WTC11 (cell line): Measurements from ENCODE around the gene NARS2. TPM values are rescaled to one million over a fixed set of nuclear protein-coding genes. Genes with fewer than 3 reads are reported as not detected.
A peak's percentile ranks its signal among the peaks of the same experiment; 100 is the strongest.

Source experiments
- ATAC-seq: fragments of 200-7000 bp; cut with Tn5 transposase; 2 replicates; pipeline ENCODE4 v1.10.0; 2021; ENCODE audit warnings: mild to moderate bottlenecking, moderate library complexity
- Bru-seq: library from RNA; stranded (reverse); fragments of 400-500 nt; gene quantifications from one replicate; lab custom pipeline; 2021; lab: Mats Ljungman, UMichigan
- CTCF ChIA-PET: fragments of 300-600 bp; sonication (Branson Sonifier 250); formaldehyde crosslinking; loops from one replicate; lab custom pipeline; 2021; ENCODE audit warnings: antibody characterized with exemption; lab: Charles Lee
- POLR2A ChIA-PET: fragments of 350-600 bp; sonication (Branson Sonifier 250); formaldehyde crosslinking; loops from one replicate; lab custom pipeline; 2021; ENCODE audit warnings: antibody characterized with exemption; lab: Charles Lee
- DNase-seq: peaks from one replicate; pipeline ENCODE4 v3.0.0; 2021; ENCODE audit warnings: low spot score
- H3K27ac Mint-ChIP-seq: 2 replicates; pipeline ENCODE4 v1.8.0; 2021; ENCODE audit warnings: mixed read lengths
- H3K27me3 Mint-ChIP-seq: 2 replicates; pipeline ENCODE4 v1.8.0; 2021; ENCODE audit warnings: low read depth, mild to moderate bottlenecking, moderate library complexity, mixed read lengths
- H3K36me3 Mint-ChIP-seq: 2 replicates; pipeline ENCODE4 v1.8.0; 2021; ENCODE audit warnings: mixed read lengths
- H3K4me1 Mint-ChIP-seq: 2 replicates; pipeline ENCODE4 v1.8.0; 2022; ENCODE audit warnings: mixed read lengths
- H3K4me3 Mint-ChIP-seq: 2 replicates; pipeline ENCODE4 v1.8.0; 2021; ENCODE audit warnings: mild to moderate bottlenecking, moderate library complexity, mixed read lengths
- H3K9me3 Mint-ChIP-seq: 2 replicates; pipeline ENCODE4 v1.8.0; 2021; ENCODE audit warnings: mixed read lengths
- AR ChIP-seq: fragments of 250-450 bp; sonication (Bioruptor Pico); IDR thresholded peaks from 2 replicates; pipeline ENCODE4 v1.9.0; 2021; ENCODE audit warnings: mild to moderate bottlenecking
- ATF1 ChIP-seq: sonication (generic); formaldehyde crosslinking; IDR thresholded peaks from 2 replicates; pipeline ENCODE4 v1.8.1; 2023; ENCODE audit warnings: mild to moderate bottlenecking, moderate library complexity, missing genetic modification reagents
- ATF2 ChIP-seq: sonication (generic); formaldehyde crosslinking; IDR thresholded peaks from 2 replicates; pipeline ENCODE4 v1.8.1; 2022; ENCODE audit warnings: low read depth, missing genetic modification reagents, borderline replicate concordance
- ATF3 ChIP-seq: sonication (generic); formaldehyde crosslinking; conservative IDR thresholded peaks from 2 replicates; pipeline ENCODE4 v1.8.1; 2022; ENCODE audit warnings: mild to moderate bottlenecking, missing genetic modification reagents
- ELF4 ChIP-seq: sonication (generic); formaldehyde crosslinking; IDR thresholded peaks from 2 replicates; pipeline ENCODE4 v1.8.1; 2022; ENCODE audit warnings: low read depth, mild to moderate bottlenecking, moderate library complexity, missing genetic modification reagents
- EMX1 ChIP-seq: fragments of 250-450 bp; sonication (Bioruptor Pico); IDR thresholded peaks from 2 replicates; pipeline ENCODE4 v1.8.0; 2021; ENCODE audit warnings: mild to moderate bottlenecking
- ETV6 ChIP-seq: sonication (generic); formaldehyde crosslinking; IDR thresholded peaks from 2 replicates; pipeline ENCODE4 v1.8.1; 2022; ENCODE audit warnings: mild to moderate bottlenecking, missing genetic modification reagents
- FOXK1 ChIP-seq: sonication (generic); formaldehyde crosslinking; IDR thresholded peaks from 2 replicates; pipeline ENCODE4 v1.8.0; 2022; ENCODE audit warnings: mild to moderate bottlenecking, moderate library complexity, missing genetic modification reagents
- GRHL2 ChIP-seq: fragments of 250-450 bp; sonication (Bioruptor Pico); IDR thresholded peaks from 2 replicates; pipeline ENCODE4 v1.8.0; 2022; ENCODE audit warnings: mild to moderate bottlenecking, moderate library complexity; ENCODE audit not compliant: insufficient replicate concordance, severe bottlenecking
- MAX ChIP-seq: sonication (generic); formaldehyde crosslinking; IDR thresholded peaks from 2 replicates; pipeline ENCODE4 v1.8.0; 2022; ENCODE audit warnings: mild to moderate bottlenecking, missing genetic modification reagents
- NFATC4 ChIP-seq: fragments of 250-450 bp; sonication (Bioruptor Pico); IDR thresholded peaks from 2 replicates; pipeline ENCODE4 v1.9.0; 2021; ENCODE audit warnings: mild to moderate bottlenecking
- NR3C1 ChIP-seq: sonication (generic); formaldehyde crosslinking; conservative IDR thresholded peaks from 2 replicates; pipeline ENCODE4 v1.8.1; 2023; ENCODE audit warnings: low read depth, mild to moderate bottlenecking, missing genetic modification reagents
- OVOL2 ChIP-seq: fragments of 250-450 bp; sonication (Bioruptor Pico); IDR thresholded peaks from 2 replicates; pipeline ENCODE4 v1.9.0; 2021; ENCODE audit warnings: mild to moderate bottlenecking, borderline replicate concordance
- PRRX2 ChIP-seq: fragments of 250-450 bp; sonication (Bioruptor Pico); IDR thresholded peaks from 2 replicates; pipeline ENCODE4 v1.8.0; 2021; ENCODE audit warnings: mild to moderate bottlenecking
- USF2 ChIP-seq: sonication (generic); formaldehyde crosslinking; IDR thresholded peaks from 2 replicates; pipeline ENCODE4 v1.8.1; 2023; ENCODE audit warnings: mild to moderate bottlenecking, missing genetic modification reagents, moderate library complexity
- ZNF281 ChIP-seq: sonication (generic); formaldehyde crosslinking; IDR thresholded peaks from 2 replicates; pipeline ENCODE4 v1.8.0; 2023; ENCODE audit warnings: mild to moderate bottlenecking, missing genetic modification reagents
- ZNF396 ChIP-seq: fragments of 250-450 bp; sonication (Bioruptor Pico); IDR thresholded peaks from 2 replicates; pipeline ENCODE4 v1.8.0; 2021; ENCODE audit warnings: mild to moderate bottlenecking, moderate library complexity, borderline replicate concordance
- ZNF423 ChIP-seq: fragments of 250-450 bp; sonication (Bioruptor Pico); IDR thresholded peaks from 2 replicates; pipeline ENCODE4 v2.1.2; 2022; ENCODE audit warnings: mild to moderate bottlenecking, moderate library complexity
- ZNF425 ChIP-seq: fragments of 250-450 bp; sonication (Bioruptor Pico); conservative IDR thresholded peaks from 2 replicates; pipeline ENCODE4 v1.9.0; 2021; ENCODE audit warnings: mild to moderate bottlenecking
- ZNF512 ChIP-seq: sonication (generic); formaldehyde crosslinking; IDR thresholded peaks from 2 replicates; pipeline ENCODE4 v1.8.1; 2022; ENCODE audit warnings: missing genetic modification reagents, borderline replicate concordance
- ZNF671 ChIP-seq: fragments of 250-450 bp; sonication (Bioruptor Pico); IDR thresholded peaks from 2 replicates; pipeline ENCODE4 v1.8.0; 2021; ENCODE audit warnings: mild to moderate bottlenecking
- long read RNA-seq, 3 experiments: library from RNA in 1 of 3; library from capped mRNA in 1 of 3; library from polyadenylated mRNA in 1 of 3; unstranded in 2 of 3; stranded (forward) in 1 of 3; transcript quantifications; one replicate each; pipeline ENCODE4 v2.0.0, GENCODE V29; 2021
- total RNA-seq: library from RNA; stranded (reverse); gene quantifications from 3 replicates; pipeline ENCODE4 v1.2.3, GENCODE V29; 2021

Gene NARS2
- total RNA-seq: 36.4 to 42.8 TPM (median 42.6 TPM) in 3 replicates
- percentile 81 among the genes with signal in this experiment for Bru-seq, nascent RNA
- long read RNA-seq, experiment 1, transcript NARS2-201 (14 exons, 2,519 nt): major isoform, 228 of 386 reads
- long read RNA-seq, experiment 1, partial matches to known transcripts: 35 of 386 reads
- long read RNA-seq, experiment 1, other reads (novel, unspliced or antisense): 123 of 386 reads
- long read RNA-seq, experiment 2, transcript NARS2-201 (14 exons, 2,519 nt): major isoform, 11 of 55 reads
- long read RNA-seq, experiment 2, partial matches to known transcripts: 15 of 55 reads
- long read RNA-seq, experiment 2, other reads (novel, unspliced or antisense): 29 of 55 reads
- long read RNA-seq, experiment 3, transcript NARS2-201 (14 exons, 2,519 nt): major isoform, 56 of 166 reads
- long read RNA-seq, experiment 3, partial matches to known transcripts: 17 of 166 reads
- long read RNA-seq, experiment 3, other reads (novel, unspliced or antisense): 93 of 166 reads

- Mint-ChIP-seq H3K9me3 (no peaks in the 10 kb centered on the region), H3K4me3 (peak within 1 kb of the TSS; percentile 97), H3K27me3 (no peaks in the 10 kb centered on the region), H3K36me3 (peaks cover 20% of the 10 kb centered on the region), H3K27ac (peak within 1 kb of the TSS; percentile 97), H3K4me1 (peaks cover 27% of the 10 kb centered on the region)
- ATAC-seq: peak; percentile 96
- peak; percentile 95 for DNase-seq
- CTCF ChIA-PET: interaction anchor here (1.0 to 4.0 kb wide), 5 partner anchors 10 to 386 kb away, joined by 3 to 48 read pairs (median 6); partner anchors contain the start of genes KCTD21 and USP35
- POLR2A ChIA-PET: interaction anchor here (0.8 to 1.2 kb wide), 2 partner anchors 125 to 157 kb away, joined by 3 read pairs; no protein-coding TSS in a partner anchor
- TF ChIP-seq NFATC4 (CRISPR knock-in tag): no peak
- no peak for TF ChIP-seq PRRX2 (CRISPR knock-in tag)
- 0 out of 2 replicates have a peak, but pooled peaks have one; percentile 75 for TF ChIP-seq ETV6
- TF ChIP-seq AR (CRISPR knock-in tag): no peak
- no peak for TF ChIP-seq EMX1 (CRISPR knock-in tag)
- TF ChIP-seq ATF3 (CRISPR knock-in tag): no peak
- TF ChIP-seq ATF2 (CRISPR knock-in tag): no peak
- no peak for TF ChIP-seq ZNF671 (CRISPR knock-in tag)
- TF ChIP-seq ELF4: no peak
- no peak for TF ChIP-seq OVOL2 (CRISPR knock-in tag)
- peak; percentile 41; the same call in 1 of the 2 replicates for TF ChIP-seq USF2 (CRISPR knock-in tag)
- no peak for TF ChIP-seq NR3C1 (CRISPR knock-in tag)
- TF ChIP-seq ZNF425: no peak
- TF ChIP-seq ZNF423: no peak
- TF ChIP-seq ZNF281 (CRISPR knock-in tag): no peak
- no peak for TF ChIP-seq ATF1 (CRISPR knock-in tag)
- TF ChIP-seq GRHL2: no peak
- TF ChIP-seq ZNF396 (CRISPR knock-in tag): no peak
- TF ChIP-seq MAX (CRISPR knock-in tag): peak; percentile 93
- no peak for TF ChIP-seq ZNF512 (CRISPR knock-in tag)
- peak; percentile 85 for TF ChIP-seq FOXK1
Measured at GRCh38 chr11:78574386-78575381, at the start of gene NARS2. Gene NARS2 (minus strand): TSS chr11:78574864. CDS start chr11:78574488, 376 bp downstream.
